GM12878 (cell line): ENCODE data around the gene SPATA12. TPM values are rescaled to one million over a fixed set of nuclear protein-coding genes. Genes with fewer than 3 reads are reported as not detected.

Source experiments
- ATAC-seq: fragments of 200-7000 bp; cut with Tn5 transposase; 3 replicates; pipeline ENCODE4 v1.9.1; 2020; ENCODE audit warnings: mild to moderate bottlenecking, moderate library complexity
- BruUV-seq: library from RNA; stranded (reverse); fragments of 400-500 nt; replicated peaks from 2 replicates; lab custom pipeline; 2021; lab: Mats Ljungman, UMichigan
- CTCF ChIA-PET: fragments of 300-600 bp; sonication (Branson Sonifier 250); formaldehyde crosslinking; extraction: SDS; loops from one replicate; lab custom pipeline; 2021; ENCODE audit warnings: inconsistent platforms; lab: Yijun Ruan, JAX
- POLR2A ChIA-PET: fragments of 350-600 bp; formaldehyde crosslinking; extraction: SDS; loops from one replicate; lab custom pipeline; 2021; ENCODE audit warnings: inconsistent platforms; lab: Charles Lee
- RAD21 ChIA-PET: fragments of 300-600 bp; sonication (Branson Sonifier 250); formaldehyde crosslinking; loops from one replicate; lab custom pipeline; 2023; ENCODE audit warnings: antibody characterized with exemption; ENCODE audit not compliant: unreplicated experiment; lab: Charles Lee
- SMC1A ChIA-PET: fragments of 300-600 bp; sonication (Branson Sonifier 250); formaldehyde crosslinking; loops from one replicate; lab custom pipeline; 2023; ENCODE audit not compliant: unreplicated experiment, uncharacterized antibody; lab: Charles Lee
- DNase-seq: peaks from one replicate; pipeline ENCODE4 v3.0.0-alpha.2; 2011; ENCODE audit warnings: low read depth, low spot score
- FAIRE-seq: peaks from 3 replicates; lab custom pipeline; 2011; peaks lifted over from hg19 to GRCh38; lab: Jason Lieb, UNC
- H2AFZ ChIP-seq: 2 replicates; pipeline ENCODE4 v1.6.0; 2011; ENCODE audit warnings: low read depth, low read length, control low read depth; ENCODE audit not compliant: control insufficient read depth
- H3K27ac ChIP-seq: 2 replicates; pipeline ENCODE4 v1.5.1; 2011; ENCODE audit warnings: control low read depth; ENCODE audit not compliant: control insufficient read depth, insufficient read depth
- H3K27me3 ChIP-seq, 2 experiments: replicated peaks in 1 of 2; 2 replicates each; pipeline versions ENCODE4 v1.6.0 to v1.6.1; 2011; ENCODE audit warnings: low read length in 1 of 2; ENCODE audit not compliant: control insufficient read depth in 2 of 2, insufficient read depth in 2 of 2
- H3K36me3 ChIP-seq, 2 experiments: 2 replicates each; pipeline ENCODE4 v1.5.1; 2011; ENCODE audit warnings: low read length in 1 of 2; ENCODE audit not compliant: control insufficient read depth in 2 of 2, insufficient read depth in 2 of 2
- H3K4me1 ChIP-seq: 2 replicates; pipeline ENCODE4 v1.6.1; 2011; ENCODE audit warnings: mild to moderate bottlenecking, low read length, moderate library complexity, mixed read lengths; ENCODE audit not compliant: control insufficient read depth, insufficient read depth
- H3K4me2 ChIP-seq: 2 replicates; pipeline ENCODE4 v1.6.0; 2011; ENCODE audit warnings: control low read depth; ENCODE audit not compliant: control insufficient read depth, insufficient read depth
- H3K4me3 ChIP-seq: fragments of 200-600 bp; sonication (generic); 2 replicates; pipeline ENCODE4 v1.5.1; 2016
- H3K79me2 ChIP-seq: 2 replicates; pipeline ENCODE4 v1.6.0; 2011; ENCODE audit warnings: low read length; ENCODE audit not compliant: control insufficient read depth, insufficient read depth
- H3K9ac ChIP-seq: 2 replicates; pipeline ENCODE4 v1.8.0; 2011; ENCODE audit warnings: low read length, control low read depth, mixed read lengths; ENCODE audit not compliant: control insufficient read depth, insufficient read depth
- H3K9me3 ChIP-seq: replicated peaks from 3 replicates; pipeline ENCODE4 v1.5.1; 2011; ENCODE audit warnings: mild to moderate bottlenecking, low read length; ENCODE audit not compliant: control insufficient read depth, insufficient read depth
- H4K20me1 ChIP-seq: 2 replicates; pipeline ENCODE4 v1.6.0; 2011; ENCODE audit not compliant: control insufficient read depth, insufficient read depth
- CEBPB ChIP-seq, 2 experiments: fragments of 150-350 bp in 1 of 2; IDR thresholded peaks; 2 replicates each; pipeline ENCODE4 v1.6.1; 2012 to 2014; ENCODE audit warnings: low read depth in 2 of 2, low read length in 2 of 2, borderline replicate concordance in 1 of 2, inconsistent platforms in 1 of 2
- E4F1 ChIP-seq: fragments of 450-650 bp; IDR thresholded peaks from 2 replicates; pipeline ENCODE4 v1.6.1; 2018; ENCODE audit warnings: borderline replicate concordance, mild to moderate bottlenecking; ENCODE audit not compliant: partially characterized antibody
- HDAC2 ChIP-seq: fragments of 200-600 bp; sonication (generic); IDR thresholded peaks from 2 replicates; pipeline ENCODE4 v1.6.1; 2017
- KLF5 ChIP-seq: fragments of 450-650 bp; IDR thresholded peaks from 2 replicates; pipeline ENCODE4 v1.6.1; 2014; ENCODE audit warnings: mild to moderate bottlenecking; ENCODE audit not compliant: partially characterized antibody
- LARP7 ChIP-seq: fragments of 450-650 bp; IDR thresholded peaks from 2 replicates; pipeline ENCODE4 v1.6.1; 2017; ENCODE audit warnings: mild to moderate bottlenecking
- MTA3 ChIP-seq: IDR thresholded peaks from 2 replicates; pipeline ENCODE4 v1.6.1; 2012; ENCODE audit warnings: low read length, inconsistent platforms, borderline replicate concordance
- NFIC ChIP-seq: IDR thresholded peaks from 2 replicates; pipeline ENCODE4 v1.6.1; 2012; ENCODE audit warnings: low read depth, mild to moderate bottlenecking, inconsistent platforms, low read length, moderate library complexity
- NFXL1 ChIP-seq: fragments of 450-650 bp; IDR thresholded peaks from 2 replicates; pipeline ENCODE4 v1.6.1; 2017; ENCODE audit warnings: antibody characterized with exemption, mild to moderate bottlenecking, borderline replicate concordance
- POLR2AphosphoS2 ChIP-seq: IDR thresholded peaks from 2 replicates; pipeline ENCODE4 v1.6.1; 2011; ENCODE audit warnings: low read depth, mild to moderate bottlenecking, low read length, improper control_type of control experiment, moderate library complexity
- RB1 ChIP-seq: fragments of 450-650 bp; formaldehyde crosslinking; IDR thresholded peaks from 2 replicates; pipeline ENCODE4 v1.6.1; 2017; ENCODE audit warnings: mild to moderate bottlenecking, borderline replicate concordance
- SMAD5 ChIP-seq: IDR thresholded peaks from 2 replicates; pipeline ENCODE4 v1.6.1; 2016; ENCODE audit warnings: antibody characterized with exemption, low read depth
- SREBF1 ChIP-seq: IDR thresholded peaks from 2 replicates; pipeline ENCODE4 v1.6.1; 2012; ENCODE audit warnings: mild to moderate bottlenecking, low read length
- SRF ChIP-seq, 2 experiments: IDR thresholded peaks; 2 replicates each; pipeline ENCODE4 v1.6.1; 2011; ENCODE audit warnings: low read depth in 2 of 2, low read length in 2 of 2, mild to moderate bottlenecking in 1 of 2, moderate library complexity in 1 of 2
- TCF12 ChIP-seq: IDR thresholded peaks from 2 replicates; pipeline ENCODE4 v1.6.1; 2011; ENCODE audit warnings: low read depth, mild to moderate bottlenecking, low read length
- WGBS: methylation state at CpG from one replicate; pipeline ENCODE4 v1.1.6; 2016; ENCODE audit warnings: low lambda C conversion rate; ENCODE audit not compliant: insufficient replicate concordance, insufficient coverage; ENCODE audit errors: missing lambda C conversion rate; 5-methylcytosine and 5-hydroxymethylcytosine counted together
- in situ Hi-C: fragments of 300-500 bp; cut with MboI; formaldehyde crosslinking; loops from 9 replicates; pipeline ENCODE4 v1.14.3; 2018; ENCODE audit warnings: mixed read lengths
- intact Hi-C: fragments of 100-400 bp; cut with micrococcal nuclease; formaldehyde crosslinking; loops from one replicate; pipeline ENCODE4 v1.14.2; 2022; ENCODE audit not compliant: unreplicated experiment
- polyA plus RNA-seq, 11 experiments: library from polyadenylated mRNA; depleted of rRNA in 4 of 11; unstranded in 6 of 11; stranded (reverse) in 5 of 11; fragments of >200 nt; fragmentation: Nextera tagmentation in 4 of 11; fragmentation: Illumina TruSeq in 1 of 11; extraction: Ambion mirVana in 4 of 11; extraction: Trizol in 1 of 11; gene quantifications; 1 replicate in 1 of 11; 2 replicates in 10 of 11; pipeline versions ENCODE4 v1.2.1 to v1.2.3, GENCODE V29; 2011 to 2016; ENCODE audit warnings: inconsistent platforms in 2 of 11, missing spikeins in 2 of 11, low read depth in 1 of 11
- total RNA-seq, 4 experiments: library from RNA; depleted of rRNA in 3 of 4; stranded (reverse); fragments of >200 nt in 3 of 4; fragmentation: Illumina TruSeq in 1 of 4; extraction: Trizol in 1 of 4; gene quantifications; 2 replicates each; pipeline versions ENCODE4 v1.2.1 to v1.2.3, GENCODE V29; 2013 to 2021
- TF ChIP-seq, protein P1 (sequence below): fragments of 450-650 bp; IDR thresholded peaks from 2 replicates; pipeline ENCODE4 v1.6.1; 2017; ENCODE audit warnings: mild to moderate bottlenecking
- TF ChIP-seq, protein P2 (sequence below): fragments of 450-650 bp; formaldehyde crosslinking; IDR thresholded peaks from 2 replicates; pipeline ENCODE4 v1.4.0; 2022; ENCODE audit warnings: mild to moderate bottlenecking, moderate library complexity

Gene SPATA12
- total and polyA plus RNA-seq, 10 of the 15 experiments (the other 5 are each of a cell fraction or from before 2014, with no cell fraction given) = 0.03 to 0.69 (median 0.37) TPM

DNA sequence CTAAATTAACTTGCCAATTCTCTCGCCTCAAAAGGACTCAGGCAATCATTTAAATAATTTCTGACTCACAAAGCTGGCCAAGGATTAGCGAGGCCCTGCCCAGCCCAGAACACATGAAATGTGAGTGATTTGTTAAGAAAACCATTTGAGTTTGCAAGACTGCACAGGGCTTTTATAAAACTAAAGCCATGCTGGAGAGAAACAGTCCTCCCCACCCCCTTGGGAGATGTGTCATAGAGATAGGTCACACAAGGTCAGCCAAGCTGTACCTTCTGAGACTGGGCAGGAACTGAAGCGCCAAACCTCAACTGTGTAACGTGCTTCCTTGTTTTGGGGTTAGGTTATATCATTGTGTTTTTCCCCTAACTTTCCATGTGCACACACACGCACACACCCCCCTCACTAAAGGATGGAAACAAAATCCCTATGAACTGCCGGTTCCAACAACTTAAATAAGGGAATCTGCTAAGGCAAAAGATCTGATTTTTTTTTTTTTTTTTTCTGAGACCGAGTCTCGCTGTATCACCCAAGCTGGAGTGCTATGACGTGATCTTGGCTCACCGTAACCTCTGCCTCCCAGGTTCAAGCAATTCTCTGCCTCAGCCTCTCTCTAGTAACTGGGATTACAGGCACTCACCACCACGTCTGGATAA is 8.1 kb downstream of the SPATA12 start (continued):
- no peak for TF ChIP-seq SRF (IDR thresholded peaks at IDR 0.05; ENCODE audit: low read depth in 2 of 2, low read length in 2 of 2)
- TF ChIP-seq RB1 = no peak
- peak; percentile 79; the same call in 1 of the 2 replicates for TF ChIP-seq MTA3
- TF ChIP-seq KLF5 = peak; percentile 60
- no peak for TF ChIP-seq NFXL1
- TF ChIP-seq, protein P1, sequence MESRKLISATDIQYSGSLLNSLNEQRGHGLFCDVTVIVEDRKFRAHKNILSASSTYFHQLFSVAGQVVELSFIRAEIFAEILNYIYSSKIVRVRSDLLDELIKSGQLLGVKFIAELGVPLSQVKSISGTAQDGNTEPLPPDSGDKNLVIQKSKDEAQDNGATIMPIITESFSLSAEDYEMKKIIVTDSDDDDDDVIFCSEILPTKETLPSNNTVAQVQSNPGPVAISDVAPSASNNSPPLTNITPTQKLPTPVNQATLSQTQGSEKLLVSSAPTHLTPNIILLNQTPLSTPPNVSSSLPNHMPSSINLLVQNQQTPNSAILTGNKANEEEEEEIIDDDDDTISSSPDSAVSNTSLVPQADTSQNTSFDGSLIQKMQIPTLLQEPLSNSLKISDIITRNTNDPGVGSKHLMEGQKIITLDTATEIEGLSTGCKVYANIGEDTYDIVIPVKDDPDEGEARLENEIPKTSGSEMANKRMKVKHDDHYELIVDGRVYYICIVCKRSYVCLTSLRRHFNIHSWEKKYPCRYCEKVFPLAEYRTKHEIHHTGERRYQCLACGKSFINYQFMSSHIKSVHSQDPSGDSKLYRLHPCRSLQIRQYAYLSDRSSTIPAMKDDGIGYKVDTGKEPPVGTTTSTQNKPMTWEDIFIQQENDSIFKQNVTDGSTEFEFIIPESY = no peak
- TF ChIP-seq SMAD5 = no peak
- no peak for TF ChIP-seq HDAC2

DNA sequence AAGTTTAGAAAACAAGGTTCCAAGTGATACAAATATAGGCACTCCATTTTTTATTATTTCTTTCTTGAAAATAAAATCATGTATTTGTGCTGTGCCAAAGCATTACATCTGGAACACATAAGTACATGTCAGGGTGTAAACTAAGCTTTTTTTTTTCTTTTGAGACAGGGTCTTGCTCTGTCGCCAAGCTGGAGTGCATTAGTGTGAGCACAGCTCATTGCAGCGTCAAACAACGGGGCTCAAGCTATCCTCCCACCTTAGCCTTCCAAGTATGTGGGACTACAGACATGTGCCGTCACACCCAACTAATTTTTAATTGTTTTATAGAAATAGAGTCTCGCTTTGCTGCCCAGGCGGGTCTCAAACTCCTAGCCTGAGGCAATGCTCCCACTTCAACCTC is 9.0 kb downstream of the SPATA12 start:
- DNase-seq (no peak), FAIRE-seq (no peak), ATAC-seq (no peak)
- ChIA-PET SMC1A (interaction anchor here (1.0 to 2.1 kb wide), 2 partner anchors 8 to 74 kb away, joined by 3 to 8 read pairs; no protein-coding TSS in a partner anchor), POLR2A (interaction anchor here (0.8 to 1.2 kb wide), 2 partner anchors 8 to 23 kb away, joined by 3 read pairs; no protein-coding TSS in a partner anchor), RAD21 (interaction anchor here (1.3 kb wide), 1 partner anchor 269 kb away, joined by 4 read pairs; no protein-coding TSS in a partner anchor), CTCF (interaction anchor here (1.3 to 6.4 kb wide), 2 partner anchors 8 to 74 kb away, joined by 6 to 29 read pairs; no protein-coding TSS in a partner anchor)
- Histone ChIP-seq H2AFZ (no peak overlapping the region), H3K36me3 (no peaks in the 10 kb centered on the region), H3K4me1 (peaks cover 4% of the 10 kb centered on the region), H4K20me1 (no peaks in the 10 kb centered on the region), H3K4me3 (no peak overlapping the region), H3K9ac (no peak overlapping the region), H3K9me3 (no peaks in the 10 kb centered on the region; the same call in 1 of the 3 replicates), H3K27ac (no peak overlapping the region), H3K4me2 (no peak overlapping the region), H3K27me3 (no peaks in the 10 kb centered on the region), H3K79me2 (no peaks in the 10 kb centered on the region)
- in situ Hi-C loops (no loop called here), intact Hi-C loops (loop anchor here (2.0 to 10.0 kb wide), 2 partner anchors 23 to 365 kb away; no protein-coding TSS in a partner anchor)
- no TSS peak for BruUV-seq
- WGBS = 83% methylated on average over 6 of the region's 6 CpGs
- TF ChIP-seq TCF12 (no peak), CEBPB (IDR thresholded peaks at IDR 0.05; ENCODE audit: borderline replicate concordance in 1 of 2, low read depth in 2 of 2, low read length in 2 of 2) (no peak), E4F1 (no peak), SREBF1 (no peak), NFIC (no peak), LARP7 (no peak), POLR2AphosphoS2 (no peak)
- TF ChIP-seq, protein P2, sequence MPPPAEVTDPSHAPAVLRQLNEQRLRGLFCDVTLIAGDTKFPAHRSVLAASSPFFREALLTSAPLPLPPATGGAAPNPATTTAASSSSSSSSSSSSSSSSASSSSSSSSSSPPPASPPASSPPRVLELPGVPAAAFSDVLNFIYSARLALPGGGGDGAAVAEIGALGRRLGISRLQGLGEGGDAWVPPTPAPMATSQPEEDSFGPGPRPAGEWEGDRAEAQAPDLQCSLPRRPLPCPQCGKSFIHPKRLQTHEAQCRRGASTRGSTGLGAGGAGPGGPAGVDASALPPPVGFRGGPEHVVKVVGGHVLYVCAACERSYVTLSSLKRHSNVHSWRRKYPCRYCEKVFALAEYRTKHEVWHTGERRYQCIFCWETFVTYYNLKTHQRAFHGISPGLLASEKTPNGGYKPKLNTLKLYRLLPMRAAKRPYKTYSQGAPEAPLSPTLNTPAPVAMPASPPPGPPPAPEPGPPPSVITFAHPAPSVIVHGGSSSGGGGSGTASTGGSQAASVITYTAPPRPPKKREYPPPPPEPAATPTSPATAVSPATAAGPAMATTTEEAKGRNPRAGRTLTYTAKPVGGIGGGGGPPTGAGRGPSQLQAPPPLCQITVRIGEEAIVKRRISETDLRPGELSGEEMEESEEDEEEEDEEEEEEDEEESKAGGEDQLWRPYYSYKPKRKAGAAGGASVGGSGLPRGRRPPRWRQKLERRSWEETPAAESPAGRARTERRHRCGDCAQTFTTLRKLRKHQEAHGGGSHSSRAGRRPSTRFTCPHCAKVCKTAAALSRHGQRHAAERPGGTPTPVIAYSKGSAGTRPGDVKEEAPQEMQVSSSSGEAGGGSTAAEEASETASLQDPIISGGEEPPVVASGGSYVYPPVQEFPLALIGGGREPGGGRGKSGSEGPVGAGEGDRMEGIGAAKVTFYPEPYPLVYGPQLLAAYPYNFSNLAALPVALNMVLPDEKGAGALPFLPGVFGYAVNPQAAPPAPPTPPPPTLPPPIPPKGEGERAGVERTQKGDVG (CRISPR knock-in tag) = no peak
